GM21528 (cell line): Measurements from ENCODE around the gene YTHDF2.
A peak's percentile ranks its signal among the peaks of the same experiment; 100 is the strongest.
"Not testable (repeated sequence)": the region's sequence is repeated elsewhere in the genome, so short reads cannot be mapped to it uniquely, and the experiment has no call there.

ENCODE experiments used
- ATAC-seq: cut with Tn5 transposase; IDR thresholded peaks from one replicate; pipeline ENCODE4 v1.9.1; 2021; ENCODE audit warnings: mild to moderate bottlenecking, moderate library complexity; ENCODE audit not compliant: unreplicated experiment, low FRiP score

YTHDF2 gene

DNA sequence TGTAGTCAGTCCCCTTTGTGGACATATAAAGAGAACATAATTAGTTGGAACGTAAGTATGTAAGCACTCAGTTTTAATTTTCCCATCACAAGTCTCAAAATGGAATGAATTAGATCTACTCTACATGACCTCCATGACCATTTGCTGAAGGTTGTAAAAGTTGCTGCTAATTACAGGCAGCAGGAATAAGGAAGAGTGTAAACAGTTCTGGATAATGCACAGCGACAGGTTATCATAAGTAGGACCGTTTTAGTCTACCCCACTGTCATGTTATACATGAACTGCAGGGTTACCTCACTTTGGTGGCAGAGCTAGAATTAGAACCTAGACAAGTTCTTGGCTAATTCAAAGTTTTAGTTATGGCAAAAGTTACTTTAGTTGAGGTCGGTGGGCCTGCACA is 21.7 kb downstream of the YTHDF2 start:
- ATAC-seq, result no peak

DNA sequence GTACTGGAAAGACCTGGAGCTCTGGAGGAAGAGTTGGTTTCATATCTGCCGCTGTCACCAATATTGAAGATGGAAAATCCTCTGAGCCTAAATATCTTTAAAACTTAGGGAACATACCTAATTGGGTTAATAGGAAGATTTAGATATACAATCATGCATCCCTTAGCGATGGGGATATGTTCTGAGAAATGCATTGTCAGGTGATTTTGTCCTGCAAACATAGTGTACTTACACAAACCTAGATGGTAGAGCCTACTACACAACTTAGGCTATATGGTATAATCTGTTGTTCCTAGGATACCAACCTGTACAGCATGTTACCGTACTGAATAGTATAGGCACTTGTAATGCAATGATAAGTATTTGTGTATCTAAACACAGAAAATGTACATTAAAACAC is 22.5 kb downstream of the YTHDF2 start:
- ATAC-seq, result no peak

DNA sequence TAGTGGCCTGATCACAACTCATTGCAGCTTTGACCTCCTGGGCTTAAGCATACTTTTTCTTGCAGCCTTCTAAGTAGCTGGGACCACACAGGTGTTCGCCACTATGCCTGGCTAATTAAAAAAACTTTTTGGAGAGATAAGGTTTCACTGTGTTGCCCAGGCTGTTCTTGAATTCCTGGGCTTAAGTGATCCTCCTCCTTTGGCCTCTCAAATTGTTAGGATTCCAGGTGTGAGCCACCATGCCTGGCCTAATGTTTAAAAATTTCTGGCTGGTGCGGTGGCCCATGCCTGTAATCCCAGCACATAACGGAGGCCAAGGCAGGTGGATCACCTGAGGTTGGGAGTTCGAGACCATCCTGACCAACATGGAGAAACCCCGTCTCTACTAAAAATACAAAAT is 24.4 kb downstream of the YTHDF2 start:
- no peak for ATAC-seq

DNA sequence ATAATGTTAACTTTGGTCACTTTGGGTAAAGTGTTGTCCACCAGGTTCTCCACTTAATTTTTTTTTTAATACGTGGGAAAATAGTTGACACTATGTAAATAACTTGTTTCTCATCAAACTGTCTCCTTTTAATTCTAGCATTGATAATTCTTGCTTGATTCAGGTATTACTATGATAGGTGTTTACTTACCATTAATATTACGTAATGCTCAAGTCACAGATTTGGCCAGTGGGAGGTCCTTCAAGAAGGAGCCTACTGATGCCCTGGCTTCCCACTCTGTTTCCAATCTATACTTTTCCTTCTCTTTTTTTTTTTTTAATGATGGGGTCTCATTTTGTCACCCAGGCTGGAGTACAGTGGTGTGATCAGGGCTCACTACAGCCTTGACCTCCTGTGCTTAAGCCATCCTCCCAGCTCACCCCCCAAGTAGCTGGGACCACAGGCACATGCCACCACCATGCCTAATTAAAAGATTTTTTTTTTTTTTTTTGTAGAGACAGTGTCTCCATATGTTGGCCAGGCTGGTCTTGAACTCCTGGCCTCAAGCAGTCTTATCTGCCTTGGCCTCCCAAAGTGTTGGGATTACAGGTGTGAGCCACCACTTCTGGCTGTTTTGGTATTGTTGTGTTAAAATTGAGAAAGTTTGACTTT is 29.9 kb downstream of the YTHDF2 start:
- no peak for ATAC-seq

DNA sequence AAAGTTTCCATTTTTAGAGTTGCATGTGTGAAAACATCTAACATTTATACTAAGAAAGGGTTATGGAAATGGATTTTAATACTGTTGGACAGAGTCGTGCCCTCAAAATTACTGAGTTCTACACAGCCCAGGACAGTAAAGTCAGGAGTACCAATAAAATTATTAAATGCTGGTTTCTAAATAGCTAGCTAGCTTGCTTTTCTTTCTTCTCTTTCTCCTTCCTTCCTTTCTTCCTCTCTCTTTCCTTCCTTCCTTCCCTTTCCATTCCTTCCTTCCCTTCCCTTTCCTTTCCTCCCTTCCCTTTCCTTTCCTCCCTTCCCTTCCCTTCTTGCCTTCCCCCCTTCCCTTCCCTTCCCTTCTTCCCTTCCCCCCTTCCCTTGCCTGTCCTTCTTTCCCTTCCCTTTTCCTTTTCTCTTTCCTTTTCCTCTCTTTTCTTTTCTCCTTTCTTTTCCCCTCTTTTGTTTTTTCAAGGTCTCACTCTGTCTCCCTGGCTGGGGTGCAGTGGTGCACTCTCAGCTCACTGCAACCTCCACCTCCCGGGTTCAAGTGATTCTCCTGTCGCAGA is 33.9 kb downstream of the YTHDF2 start:
- ATAC-seq, result no peak

DNA sequence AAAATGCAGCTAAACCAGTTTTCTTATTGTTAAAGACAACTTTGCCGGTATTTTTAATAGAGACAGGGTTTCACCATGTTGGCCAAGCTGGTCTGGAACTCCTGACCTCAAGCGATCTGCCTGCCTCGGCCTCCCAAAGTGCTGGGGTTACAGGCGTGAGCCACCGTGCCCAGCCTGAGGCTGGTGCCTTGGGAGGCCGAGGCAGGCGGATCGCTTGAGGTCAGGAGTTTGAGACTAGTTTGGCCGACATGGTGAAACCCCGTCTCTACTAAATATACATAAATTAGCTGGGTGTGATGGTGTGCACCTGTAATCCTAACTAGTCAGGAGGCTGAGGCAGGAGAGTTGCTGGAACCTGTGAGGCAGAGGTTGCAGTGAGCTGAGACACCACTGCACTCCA is 35.2 kb downstream of the YTHDF2 start:
- ATAC-seq, result not testable (repeated sequence)

DNA sequence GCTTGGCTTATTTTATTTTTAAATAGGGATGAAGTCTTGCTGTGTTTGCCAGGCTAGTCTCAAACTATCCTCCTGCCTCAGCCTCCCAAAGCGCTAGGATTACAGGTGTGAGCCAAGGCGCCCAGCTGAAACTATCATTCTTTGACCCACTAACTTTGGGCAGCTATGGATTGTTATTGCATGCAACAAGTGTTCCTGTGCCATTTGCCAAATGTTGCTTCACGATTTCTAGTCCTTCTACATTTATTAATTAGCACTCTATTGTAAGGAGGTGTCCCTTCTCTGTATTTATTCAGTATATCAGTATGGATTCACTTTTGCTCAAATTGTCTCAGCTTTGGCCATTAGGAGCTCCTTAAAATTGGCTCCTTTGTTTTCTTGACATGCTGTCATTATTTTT is 36.4 kb downstream of the YTHDF2 start:
- no peak for ATAC-seq

DNA sequence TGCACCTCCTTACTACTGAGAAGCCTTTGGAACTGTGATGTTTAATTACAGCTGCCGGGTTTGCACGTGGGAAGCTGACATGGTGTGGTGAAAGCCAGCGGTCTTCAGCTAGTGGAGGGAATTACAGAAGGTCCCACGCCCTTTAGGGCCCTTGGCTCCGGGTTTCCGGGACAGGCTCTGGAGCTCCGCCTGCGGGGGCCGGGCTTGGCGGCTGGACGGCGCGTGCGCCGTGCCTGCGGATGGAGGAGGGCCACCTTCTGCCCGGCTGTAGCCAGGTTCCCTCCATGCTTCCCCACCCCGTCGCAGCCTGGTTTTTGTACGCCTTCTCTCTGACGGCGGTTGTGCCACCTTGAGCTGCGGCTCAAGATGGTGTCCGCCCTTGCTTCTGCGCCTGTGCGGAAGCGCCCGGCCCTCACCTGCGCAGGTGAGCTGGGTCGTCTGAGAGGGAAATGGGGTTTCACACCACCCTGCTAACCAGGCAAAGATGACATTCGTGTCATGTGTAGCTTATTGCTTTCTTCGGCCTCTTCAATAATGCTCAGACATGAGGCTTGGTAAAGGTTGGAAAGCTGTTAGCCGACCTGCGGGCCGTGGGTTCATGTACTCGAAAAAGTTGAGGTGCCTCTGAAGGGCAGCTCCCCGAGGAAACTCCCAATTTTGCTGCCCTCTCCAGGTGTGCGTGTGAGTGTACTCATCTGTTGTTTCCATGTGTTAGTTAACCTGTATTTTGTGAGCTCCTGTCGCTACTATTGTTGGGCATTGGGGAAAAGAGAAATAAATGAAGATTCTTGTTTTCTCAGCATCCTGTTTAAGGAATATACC is 38.6 kb downstream of the YTHDF2 start:
- peak; percentile 55 for ATAC-seq

DNA sequence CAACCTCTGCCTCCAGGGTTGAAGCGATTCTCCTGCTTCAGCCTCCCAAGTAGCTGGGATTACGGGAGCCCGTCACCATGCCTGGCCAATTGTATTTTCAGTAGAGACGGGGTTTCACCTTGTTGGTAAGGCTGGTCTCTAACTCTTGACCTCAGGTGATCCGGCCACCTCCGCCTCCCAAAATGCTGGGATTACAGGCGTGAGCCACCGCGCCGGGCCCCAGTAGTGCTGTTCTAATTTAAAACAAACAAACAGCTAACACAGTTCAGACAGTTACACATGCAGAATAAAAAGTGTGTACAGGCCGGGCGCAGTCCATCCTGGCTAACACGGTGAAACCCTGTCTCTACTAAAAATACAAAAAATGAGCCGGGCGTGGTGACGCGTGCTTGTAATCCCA is 39.6 kb downstream of the YTHDF2 start:
- no peak for ATAC-seq

DNA sequence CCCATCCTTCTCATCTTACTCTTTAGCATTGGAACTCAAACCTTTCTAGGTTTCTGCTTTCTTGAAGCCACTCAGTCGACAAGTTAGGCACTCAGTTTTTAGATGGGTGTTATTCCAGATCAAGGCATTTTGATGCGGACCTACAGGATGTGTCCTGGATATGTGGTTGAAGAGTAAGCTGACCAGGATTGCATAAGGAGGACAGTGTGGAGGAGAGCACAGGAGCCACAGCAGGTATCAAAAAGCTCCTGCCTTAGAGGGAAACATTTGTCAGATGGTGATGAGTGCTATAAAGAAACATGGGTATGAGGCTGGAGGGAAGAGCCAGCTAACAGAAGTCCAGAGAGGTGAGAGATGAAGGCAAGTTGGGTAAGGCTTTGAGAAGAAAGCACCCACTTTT is 41.3 kb downstream of the YTHDF2 start:
- no peak for ATAC-seq

DNA sequence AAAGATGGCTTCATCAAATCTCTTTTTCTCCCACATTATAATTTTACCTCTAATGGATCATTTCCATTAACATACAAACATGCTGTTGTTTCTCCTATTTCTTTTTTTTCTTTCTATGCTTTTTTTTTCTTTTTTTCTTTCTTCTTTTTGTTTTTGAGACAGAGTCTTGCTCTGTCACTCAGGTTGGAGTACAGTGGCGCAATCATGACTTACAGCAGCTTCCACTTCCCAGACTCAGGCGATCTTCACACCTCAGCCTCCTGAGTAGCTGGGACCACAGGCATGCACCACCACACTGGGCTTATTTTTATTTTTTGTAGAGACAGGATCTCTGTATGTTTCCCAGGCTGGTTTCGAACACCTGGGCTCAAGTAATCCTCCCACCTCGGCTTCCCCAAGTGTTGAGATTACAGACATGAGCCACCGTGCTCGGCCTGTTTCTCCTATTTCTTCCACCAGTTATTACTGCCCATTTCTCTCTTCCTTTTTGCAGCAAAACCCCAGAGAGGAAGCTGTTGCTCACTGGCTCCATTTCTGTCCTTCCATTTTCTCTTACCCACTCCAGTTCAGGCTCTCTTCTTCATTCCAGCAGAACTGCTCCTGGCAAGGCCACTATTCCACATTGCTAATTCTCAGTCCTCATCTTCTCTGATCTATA is 43.1 kb downstream of the YTHDF2 start:
- ATAC-seq, result no peak

DNA sequence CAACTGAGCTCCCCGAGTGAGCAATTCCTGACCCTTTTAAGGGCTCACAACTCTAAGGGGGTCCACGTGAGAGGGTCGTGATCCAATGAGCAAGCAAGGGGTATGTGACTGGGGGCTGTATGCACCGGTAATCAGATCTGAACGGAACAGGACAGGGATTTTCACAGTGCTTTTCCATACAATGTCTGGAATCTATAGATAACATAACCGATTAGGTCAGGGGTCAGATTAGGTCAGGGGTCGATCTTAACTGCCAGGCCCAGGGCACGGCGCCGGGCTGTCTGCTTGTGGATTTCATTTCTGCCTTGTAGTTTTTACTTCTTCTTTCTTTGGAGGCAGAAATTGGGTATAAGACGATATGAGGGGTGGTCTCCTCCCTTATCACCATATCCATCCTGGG is 44.6 kb downstream of the YTHDF2 start:
- no peak for ATAC-seq

DNA sequence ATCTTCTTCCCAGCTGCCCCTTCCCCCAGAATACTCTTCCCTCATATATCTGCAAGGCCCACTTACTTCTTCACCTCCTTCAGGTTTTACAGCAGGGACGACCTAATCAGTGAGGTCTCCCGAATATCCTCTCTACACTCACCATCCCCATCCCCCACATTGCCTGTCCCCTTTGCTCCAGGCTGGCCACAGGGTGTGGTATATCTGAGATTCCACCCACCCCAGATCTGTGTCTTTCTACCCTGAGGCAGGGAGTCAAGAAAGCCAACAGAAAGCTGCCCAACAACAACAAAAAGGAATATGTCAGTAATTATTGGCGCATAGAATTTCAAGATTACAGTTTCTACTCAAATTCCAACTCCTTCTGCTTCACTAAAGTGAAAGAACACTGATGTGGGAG is 45.3 kb downstream of the YTHDF2 start:
- no peak for ATAC-seq

DNA sequence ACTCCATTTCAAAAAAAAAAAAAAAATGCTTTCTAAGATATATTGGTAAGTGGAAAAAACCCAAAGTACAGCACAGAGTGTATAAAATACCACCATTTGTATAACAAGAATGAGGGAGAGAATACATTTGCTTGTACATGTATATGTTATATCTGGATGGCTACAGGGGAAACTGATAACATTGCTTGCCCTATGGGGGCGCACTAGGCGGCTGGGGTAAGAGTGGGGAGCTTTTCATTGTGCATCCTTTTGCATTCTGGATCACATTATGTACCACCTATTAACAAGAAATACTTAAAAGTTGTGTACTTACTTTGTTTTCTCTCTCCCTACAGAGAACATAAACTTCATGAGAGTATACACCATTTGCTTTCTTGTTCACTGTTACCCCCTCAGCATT is 46.6 kb downstream of the YTHDF2 start:
- no peak for ATAC-seq

DNA sequence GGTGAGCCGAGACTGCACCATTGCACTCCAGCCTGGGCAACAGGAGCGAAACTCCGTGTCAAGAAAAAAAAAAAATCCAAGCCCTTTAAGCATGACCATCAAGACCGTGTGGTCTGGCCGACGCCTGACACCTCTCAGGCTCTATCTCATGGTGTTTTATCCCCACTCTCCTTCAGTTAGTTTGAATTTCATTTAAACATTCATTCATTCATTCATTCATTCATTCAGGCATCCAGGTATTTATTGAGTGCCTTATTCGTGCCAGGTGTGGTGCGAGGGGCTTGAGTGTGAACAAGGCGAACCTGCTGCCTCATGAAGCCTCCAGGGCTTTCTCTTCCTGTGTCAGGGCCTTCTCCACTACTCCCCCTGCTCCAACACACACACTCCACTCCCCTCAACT is 52.7 kb downstream of the YTHDF2 start:
- ATAC-seq, result no peak

DNA sequence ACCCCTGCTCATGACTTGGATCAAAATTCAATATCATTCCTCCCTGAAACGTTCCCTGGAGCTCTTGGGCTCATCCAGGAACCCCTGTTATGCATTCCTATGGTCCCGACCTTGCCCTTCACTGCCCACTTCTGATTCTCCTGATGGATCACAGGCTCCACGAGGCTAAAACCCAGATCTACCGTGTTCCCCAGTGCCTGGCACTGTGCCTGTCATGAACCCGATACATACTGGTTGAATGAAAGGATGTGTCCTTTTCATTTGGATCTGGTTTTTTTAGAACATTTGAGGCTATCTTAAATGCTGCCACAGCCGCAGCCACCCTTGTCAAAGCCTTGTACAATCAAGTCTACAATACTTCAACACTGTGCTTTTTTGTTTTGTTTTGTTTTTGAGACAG is 53.1 kb downstream of the YTHDF2 start:
- no peak for ATAC-seq

DNA sequence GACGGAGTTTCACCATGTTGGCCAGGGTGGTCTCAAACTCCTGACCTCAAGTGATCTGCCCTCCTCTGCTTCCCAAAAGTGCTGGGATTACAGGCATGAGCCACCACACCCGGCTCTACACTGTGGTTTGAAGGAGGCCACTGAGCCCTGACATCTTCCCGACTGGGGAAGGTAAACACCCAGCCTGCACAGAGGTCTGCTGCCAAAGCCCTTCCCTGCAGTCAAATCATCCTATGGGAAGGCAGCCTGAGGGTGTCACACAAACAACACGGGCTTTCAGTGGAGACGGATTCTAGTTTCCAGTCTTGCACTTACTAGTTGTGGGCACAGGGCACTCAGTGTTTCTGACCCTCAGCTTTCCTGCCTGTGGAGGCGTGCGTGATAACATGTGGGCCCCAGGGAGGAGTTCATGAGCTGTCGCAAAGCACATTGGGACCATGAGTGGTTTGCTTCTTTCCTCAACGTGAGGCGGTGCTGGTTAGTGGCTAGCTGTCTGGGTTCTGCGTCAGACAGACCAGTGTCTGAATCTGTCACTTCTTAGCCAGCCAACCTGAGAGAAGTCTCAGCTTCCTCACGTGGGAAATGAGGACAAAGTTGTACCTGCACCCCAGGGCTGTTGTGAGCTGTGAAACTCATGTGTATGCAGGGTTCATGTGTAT is 53.8 kb downstream of the YTHDF2 start:
- ATAC-seq, result no peak

DNA sequence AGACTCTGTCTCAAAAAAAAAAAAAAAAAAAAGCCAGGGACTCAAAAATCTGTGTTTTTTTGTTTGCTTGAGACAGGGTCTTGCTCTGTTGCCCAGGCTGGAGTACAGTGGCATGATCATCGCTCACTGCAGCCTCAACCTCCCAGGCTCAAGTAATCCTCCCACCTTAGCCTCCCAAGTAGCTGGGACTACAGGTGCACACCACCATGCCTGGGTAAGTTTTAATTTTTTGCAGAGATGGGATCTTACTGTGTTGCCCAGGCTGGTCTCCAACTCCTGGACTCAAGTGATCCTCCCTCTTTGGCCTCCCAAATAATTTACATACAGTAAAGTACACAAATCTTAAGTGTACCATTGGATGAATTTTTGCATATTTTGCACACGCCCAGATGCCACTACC is 55.2 kb downstream of the YTHDF2 start:
- ATAC-seq, result not testable (repeated sequence)

DNA sequence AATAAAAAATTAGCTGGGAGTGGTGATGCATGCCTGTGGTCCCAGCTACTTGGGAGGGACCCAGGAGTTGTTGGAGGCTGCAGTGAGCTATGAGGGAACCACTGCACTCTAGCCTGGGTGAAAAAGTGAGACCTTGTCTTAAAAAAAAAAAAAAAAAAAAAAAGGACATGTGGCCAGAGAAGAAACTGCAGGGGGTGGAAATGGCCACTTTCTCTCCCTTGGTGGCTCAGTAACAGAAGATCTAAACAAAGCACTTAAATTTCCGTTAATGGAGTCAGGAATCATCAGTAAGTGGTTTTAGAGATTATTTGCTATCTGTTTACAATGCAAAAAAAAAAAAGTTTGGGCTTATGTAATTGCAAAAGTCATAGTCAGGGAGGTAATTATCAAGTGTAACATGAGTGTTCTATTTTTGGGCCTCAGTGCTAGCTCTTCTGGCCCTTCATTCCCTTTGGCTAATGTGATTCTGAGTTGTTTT is 55.9 kb downstream of the YTHDF2 start:
- no peak for ATAC-seq

DNA sequence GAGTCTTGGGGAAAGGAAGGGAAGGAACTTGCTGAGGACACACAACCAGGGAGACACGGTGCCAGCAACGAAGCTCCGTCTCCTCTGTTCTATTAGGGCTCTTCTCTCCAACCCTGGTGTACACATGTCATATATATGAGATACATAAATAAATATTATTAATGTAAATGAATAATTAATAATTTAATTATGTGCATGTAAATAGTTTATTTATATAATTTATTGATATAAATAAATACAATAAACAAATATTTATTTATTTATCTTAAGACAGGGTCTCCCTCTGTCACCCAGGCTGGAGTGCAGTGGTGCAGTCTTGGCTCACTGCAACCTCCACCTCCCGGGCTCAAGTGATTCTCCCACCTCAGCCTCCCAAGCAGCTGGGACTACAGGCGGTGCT is 57.8 kb downstream of the YTHDF2 start:
- ATAC-seq, result not testable (repeated sequence)
